IPS DF 4.7 (cell line): ENCODE results near the gene TNFAIP2.
"Not testable (repeated sequence)": the region's sequence is repeated elsewhere in the genome, so short reads cannot be mapped to it uniquely, and the experiment has no call there.

Experiments
- DNase-seq: peaks from one replicate; pipeline ENCODE4 v3.0.0-alpha.2; 2013; ENCODE audit warnings: low spot score; ENCODE audit errors: extremely low read depth

The TNFAIP2 gene

DNA sequence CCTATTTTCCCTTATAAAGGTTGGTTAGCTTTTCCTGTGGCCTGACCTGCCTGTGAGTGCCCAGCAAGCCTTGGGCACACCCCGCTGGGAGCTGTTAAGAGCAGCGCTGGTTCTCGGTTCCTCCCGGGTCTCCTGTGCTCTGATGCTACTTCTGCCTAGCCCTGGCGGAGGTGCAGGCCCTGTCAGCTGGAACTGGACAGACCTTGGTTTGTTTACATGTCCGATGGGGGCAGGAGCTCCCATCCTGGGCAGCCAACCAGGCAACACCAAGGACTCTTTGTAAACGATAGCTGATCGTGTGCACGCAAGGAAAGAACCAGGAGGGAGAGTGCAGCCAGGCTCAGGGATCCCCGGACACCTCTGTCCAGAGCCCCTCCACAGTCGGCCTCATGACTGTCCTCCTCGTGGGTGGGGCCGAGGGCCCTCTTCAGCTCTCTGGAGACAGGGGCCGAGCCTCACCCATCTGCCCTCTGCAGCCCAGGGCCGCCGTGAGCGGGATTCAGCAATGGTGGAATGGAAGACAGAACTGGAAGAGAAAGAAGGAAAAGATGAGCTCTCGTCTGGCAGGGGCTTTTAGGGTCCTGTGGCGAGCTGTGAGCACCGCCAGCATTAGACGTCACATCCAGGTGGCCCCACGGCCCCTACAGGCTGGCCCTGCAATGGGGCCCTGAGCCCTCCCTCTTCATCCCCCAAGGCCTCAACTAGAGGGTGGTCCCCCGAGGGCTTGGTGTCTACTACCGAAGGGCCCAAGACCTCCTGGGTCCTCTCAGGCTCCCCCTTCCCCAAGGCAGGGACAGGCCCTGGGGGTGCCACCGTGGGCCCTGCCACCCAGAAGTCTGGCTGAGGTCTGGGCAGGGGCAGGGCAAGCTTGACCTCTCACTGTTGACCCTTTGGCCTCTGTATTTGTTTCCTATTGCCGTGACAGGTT lies 12.3 kb downstream of the TNFAIP2 start:
- DNase-seq, result no peak

GRCh38 chr14:103136388-103137271 lies 13.4 kb downstream of the TNFAIP2 start:
- DNase-seq, result no peak

DNA sequence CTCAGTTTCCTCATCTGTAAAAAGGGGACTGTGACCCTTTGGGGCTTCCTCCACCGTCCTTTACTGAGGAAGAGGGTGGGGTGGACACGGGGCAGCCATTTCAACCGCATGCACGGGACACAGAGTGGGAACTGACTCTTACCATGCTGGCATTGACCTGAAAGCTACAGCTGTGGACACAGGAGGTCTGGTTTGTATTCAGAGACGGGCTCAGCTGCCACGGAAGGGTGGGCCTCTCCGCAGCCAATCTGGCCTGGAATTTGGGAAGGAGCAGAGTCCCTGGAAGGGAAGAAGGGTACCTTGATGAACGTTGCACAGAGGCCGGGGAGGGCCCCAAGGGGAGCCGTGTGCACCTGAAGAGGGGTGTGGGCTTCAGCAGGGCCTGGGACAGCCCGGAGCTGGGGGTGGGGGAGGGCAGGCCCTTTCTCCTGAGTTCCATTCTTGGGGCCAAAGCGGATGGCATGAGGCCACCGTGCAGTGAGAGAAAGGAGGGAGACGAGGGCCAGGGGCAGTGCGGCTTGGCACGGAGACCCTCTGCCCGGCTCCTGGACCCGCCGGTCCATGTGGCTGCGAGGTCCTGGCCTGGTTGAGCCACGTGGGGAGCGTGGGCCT lies 14.5 kb downstream of the TNFAIP2 start:
- DNase-seq, result no peak

GRCh38 chr14:103138301-103139131 lies 15.3 kb downstream of the TNFAIP2 start:
- no peak for DNase-seq

DNA sequence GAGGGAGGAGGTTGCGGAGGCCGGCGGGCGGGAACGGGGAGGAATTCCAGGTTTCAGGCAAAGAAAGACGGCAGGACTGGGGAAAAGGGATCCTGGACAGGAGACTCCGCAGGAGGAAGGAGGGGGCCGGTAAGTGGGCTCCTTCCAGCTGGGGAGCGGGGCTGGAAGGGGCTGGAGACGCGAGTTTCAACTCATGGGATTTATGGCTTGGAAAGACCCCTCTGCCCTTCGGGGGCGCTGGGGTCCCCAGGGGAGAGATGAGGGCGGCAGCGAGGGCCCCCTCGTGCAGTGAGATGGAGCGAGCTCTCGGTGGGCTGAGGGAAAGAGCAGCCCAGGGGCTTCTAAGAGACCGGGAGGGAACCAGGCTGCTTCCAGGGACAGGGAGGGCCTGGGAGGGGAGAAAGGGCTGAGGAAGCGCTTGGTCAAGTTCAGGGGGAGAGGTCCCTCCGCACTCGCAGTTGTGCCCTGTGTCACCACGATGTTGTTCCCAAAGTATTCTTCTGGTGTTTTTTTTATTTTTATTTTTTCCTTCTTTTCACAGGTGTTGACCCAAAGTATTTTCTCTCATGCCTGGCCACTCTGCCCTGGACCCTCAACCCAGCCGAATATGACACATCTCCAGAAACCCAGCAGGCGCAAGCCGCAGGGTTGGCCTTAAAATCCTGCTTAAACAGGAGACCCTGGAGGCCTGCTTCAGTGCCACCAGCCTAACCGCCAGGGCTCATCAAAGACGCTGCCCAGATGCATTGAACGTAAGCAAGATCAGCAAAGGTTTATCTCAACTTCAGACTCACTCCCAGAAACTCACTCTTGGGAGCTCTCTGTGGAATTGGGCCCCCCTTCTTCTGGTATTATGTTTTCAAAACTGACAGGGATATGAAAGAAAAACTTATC lies 16.1 kb downstream of the TNFAIP2 start:
- DNase-seq, result no peak

DNA sequence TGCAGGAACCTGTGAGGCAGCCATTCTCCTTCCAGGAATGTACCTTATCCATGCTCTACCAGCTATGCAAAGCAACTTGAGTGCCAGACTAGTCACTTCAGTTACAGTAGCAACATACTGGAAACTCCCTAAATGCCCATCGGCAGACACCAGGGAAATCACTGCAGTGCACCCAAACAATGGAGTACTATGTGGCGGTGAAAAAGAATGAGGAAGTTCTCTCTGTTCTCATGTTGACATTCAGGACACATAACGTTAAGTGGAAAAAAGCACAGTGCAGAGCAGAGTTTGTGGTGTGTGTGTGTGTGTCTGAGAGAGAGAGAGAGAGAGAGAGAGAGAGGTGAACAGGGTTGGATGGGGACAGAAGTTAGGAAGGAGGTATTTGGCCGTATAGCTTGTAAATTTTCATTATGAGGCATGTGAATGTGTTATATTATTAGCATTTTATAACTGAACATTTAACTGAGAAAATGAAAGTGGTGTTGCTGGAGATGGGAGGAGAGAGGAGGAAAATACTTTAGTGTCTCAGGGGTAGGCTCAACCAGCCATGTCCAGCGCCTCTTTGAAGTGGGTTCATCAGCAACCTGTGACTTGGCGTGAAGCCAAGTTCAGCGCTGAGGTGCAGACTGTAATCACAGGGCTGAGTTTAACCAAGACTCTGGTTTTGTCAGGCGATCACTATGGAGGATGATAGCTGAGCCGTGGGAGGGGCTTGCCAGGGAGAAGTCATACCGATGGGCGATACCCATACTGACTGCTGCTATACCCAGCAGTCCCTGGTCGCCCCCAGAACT lies 17.3 kb downstream of the TNFAIP2 start:
- no peak for DNase-seq

GRCh38 chr14:103141117-103141796 lies 18.0 kb downstream of the TNFAIP2 start:
- no peak for DNase-seq

- no peak for DNase-seq
Observed at GRCh38 chr14:103142026-103142425, 18.8 kb downstream of the TNFAIP2 start.

DNA sequence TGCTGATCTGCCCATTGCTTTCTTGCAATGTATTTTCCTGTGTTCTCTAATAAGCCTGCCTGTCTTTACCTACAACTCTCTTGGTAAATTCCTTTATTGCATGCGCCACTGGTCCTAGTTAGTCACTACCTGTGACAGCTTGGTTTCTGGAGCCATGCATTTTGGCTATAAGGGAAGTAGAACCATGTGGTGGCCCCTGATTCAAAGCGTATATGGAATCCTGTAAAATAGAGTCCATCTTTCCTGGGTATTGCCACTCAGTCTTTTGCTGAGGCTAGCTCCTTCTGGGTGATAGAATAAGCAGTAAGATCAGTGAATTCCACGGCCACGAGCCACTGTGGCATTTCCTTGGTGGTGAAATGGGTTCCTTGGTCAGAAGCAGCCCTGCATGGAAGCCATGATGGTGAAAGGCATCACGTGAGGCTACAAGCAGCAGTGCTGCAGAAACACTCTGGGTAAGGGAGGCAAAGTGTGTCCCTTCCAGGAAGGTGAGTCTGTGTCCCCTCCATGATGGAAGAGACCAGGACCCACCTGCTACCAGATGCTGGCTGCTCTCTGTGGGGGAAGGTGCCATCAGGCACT lies 19.6 kb downstream of the TNFAIP2 start:
- no peak for DNase-seq

DNA sequence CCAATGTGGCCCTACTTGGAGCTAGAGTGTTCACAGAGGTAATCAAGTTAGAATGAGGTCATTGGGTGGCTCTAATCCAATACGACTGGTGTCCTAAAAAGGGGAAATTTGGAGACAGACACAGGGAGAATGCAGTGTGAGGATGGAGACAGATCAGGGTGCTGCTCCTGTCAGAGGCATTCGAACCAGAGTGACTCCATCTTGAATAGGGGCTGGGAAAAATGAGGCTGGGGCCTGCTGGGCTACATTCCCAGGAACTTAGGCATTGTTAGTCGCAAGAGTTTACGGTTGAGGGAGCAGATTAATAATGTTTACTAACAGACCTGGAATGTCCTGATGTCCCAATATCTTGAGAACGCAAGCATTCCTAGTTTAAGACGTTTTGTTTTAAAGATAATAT lies 20.2 kb downstream of the TNFAIP2 start:
- DNase-seq, result no peak

DNA sequence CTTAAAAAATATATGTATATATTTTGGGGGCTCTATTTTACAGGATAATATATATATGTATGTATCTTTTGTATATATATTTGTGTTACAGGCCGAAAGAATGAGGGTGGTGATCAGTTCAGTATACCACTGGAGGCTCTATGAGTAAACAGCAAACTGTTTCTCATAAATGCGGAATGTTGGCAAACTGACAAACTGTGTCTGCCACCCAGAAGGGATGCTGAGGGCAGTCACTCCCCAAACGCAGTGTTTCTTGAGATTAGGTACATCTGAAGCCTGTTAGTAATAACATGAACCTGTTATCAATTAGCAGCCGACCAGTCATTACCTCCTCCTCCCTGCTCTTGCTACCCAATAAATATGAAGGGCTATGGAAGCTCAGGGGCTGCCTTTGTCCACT lies 20.8 kb downstream of the TNFAIP2 start:
- no peak for DNase-seq

DNA sequence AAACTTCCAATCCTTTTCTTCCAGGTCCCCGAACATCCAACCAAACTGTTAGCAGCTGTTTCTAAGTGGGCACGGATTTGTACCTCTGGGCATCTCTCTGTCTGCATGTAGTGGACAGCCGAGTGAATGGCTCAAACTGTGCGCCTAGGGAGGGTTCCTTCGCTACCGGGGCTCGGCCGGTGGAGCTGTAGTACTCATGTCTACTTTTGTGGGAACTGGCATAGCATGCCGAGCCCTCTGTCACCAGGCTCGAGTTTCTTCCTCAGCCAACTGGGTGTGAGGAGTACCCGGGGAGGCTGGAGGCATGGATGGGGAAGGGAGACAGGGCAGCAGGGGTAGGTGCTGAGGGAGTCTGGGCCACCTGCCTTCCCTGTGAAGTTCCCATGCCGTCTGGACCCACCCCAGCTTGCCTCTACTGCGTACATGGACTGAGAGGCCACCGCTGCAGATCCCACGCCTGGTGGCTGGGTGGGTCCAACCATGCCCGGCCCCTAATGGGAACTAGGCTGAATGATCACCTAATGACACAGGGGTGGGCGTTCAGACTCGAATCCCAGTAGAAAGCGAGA lies 23.0 kb downstream of the TNFAIP2 start:
- DNase-seq, result no peak

- DNase-seq, result no peak
Observed at GRCh38 chr14:103149351-103150237, 26.3 kb downstream of the TNFAIP2 start.

- DNase-seq, result no peak
Observed at GRCh38 chr14:103151270-103151945, 28.1 kb downstream of the TNFAIP2 start.

DNA sequence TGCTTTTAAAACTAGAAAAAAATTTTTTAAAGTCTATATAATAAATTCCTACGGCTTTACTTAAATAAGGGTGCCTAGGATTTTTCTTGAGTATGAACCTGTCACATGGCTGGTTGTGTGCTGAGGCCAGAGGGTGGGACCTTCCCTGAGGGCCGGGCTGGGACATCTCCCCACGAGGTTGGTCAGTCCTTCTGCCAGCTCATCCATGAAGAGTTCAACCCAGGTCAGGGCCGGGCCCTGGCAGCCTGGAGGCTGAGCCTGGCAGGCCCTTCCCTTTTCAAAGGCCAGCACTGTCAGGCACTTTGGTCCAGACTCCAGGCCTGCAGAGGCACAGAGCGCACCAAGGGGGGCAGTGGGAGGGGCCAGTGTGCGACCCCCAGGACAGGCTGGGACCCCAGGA lies 31.7 kb downstream of the TNFAIP2 start:
- no peak for DNase-seq

DNA sequence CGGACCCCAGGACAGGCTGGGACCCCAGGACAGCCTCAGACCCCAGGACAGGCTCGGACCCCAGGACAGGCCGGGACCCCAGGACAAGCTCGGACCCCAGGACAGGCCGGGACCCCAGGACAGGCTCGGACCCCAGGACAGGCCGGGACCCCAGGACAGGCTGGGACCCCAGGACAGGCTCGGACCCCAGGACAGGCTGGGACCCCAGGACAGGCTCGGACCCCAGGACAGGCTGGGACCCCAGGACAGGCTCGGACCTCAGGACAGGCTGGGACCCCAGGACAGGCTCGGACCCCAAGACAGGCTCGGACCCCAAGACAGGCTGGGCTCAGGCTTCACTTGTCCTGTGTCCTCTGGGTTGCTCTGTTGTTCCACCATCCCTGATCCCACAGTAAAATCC lies 32.2 kb downstream of the TNFAIP2 start:
- DNase-seq, result not testable (repeated sequence)
